Sigmoid colon (tissue), 4 donors: ENCODE data around the gene NDE1.

Experiments
- CTCF ChIP-seq, 4 experiments: fragments of 450-650 bp in 3 of 4; fragments of 200-600 bp in 1 of 4; IDR thresholded peaks; one replicate each; pipeline ENCODE4 v1.5.1; 2016 to 2019; ENCODE audit warnings: antibody characterized with exemption in 4 of 4, mild to moderate bottlenecking in 3 of 4, moderate library complexity in 2 of 4
- EP300 ChIP-seq, 4 donors: sonication (generic); formaldehyde crosslinking; IDR thresholded peaks; one replicate each; pipeline ENCODE4 v1.6.1; 2017; ENCODE audit warnings: antibody characterized with exemption in 4 of 4

GRCh38 chr16:15747937-15748336, 97.9 kb downstream of the NDE1 start:
- TF ChIP-seq CTCF (IDR thresholded peaks at IDR 0.05) (no peak), EP300 (IDR thresholded peaks at IDR 0.05) (no peak)
